ENCODE data around the gene DYNLT1. TPM values are rescaled to one million over a fixed set of nuclear protein-coding genes. Genes with fewer than 3 reads are reported as not detected.
"Not testable (repeated sequence)": the region's sequence is repeated elsewhere in the genome, so short reads cannot be mapped to it uniquely, and the experiment has no call there.

Gene DYNLT1
- total and polyA plus RNA-seq, 2 of the 13 experiments (the other 11 are each of a cell fraction or from before 2014, with no cell fraction given): 108 to 171 TPM

DNA sequence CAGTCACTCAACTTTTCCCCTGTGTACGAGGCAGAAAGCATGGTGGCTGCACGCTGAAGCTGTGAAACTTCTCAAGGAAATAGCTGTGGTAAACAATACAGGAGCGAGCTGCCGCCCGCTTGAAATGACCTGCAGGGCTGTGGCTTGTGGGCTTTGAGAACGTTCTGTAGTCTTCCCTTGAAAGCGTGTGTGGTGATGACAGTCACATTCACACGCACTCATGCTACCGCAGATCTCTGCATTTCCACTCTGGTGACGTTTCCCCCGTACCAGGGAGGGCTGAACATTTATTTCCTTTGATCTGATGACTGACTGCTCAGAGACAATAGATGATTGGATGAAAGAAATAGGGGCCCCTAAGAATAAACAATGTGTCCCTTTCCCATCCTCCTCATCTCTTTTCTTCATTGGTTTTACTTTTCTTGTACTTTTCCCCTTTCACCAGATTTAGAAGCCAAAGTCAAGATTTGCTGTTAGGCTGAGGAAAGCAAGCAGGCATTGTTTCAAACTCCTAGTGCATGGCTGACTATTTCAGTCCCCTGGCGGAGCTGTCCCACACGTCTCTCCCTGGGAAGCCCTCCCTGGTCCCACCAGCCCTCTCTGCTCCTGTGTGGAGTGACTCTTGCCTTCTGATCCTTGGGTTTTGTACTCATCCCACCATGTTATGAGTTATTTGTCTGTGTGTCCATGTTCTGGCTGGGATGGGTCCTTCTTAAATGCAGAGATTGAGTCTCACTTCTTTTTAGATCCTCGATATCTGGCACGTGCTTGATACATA is 9.2 kb upstream of the DYNLT1 start:
- FAIRE-seq: no peak
- 0 out of 3 replicates have a peak, but pooled peaks have one; percentile 9 for ATAC-seq
- H3K4me3 ChIP-seq (replicated peaks in 1 of 3; ENCODE audit: insufficient read depth in 1 of 3, low read depth in 2 of 3, low read length in 3 of 3): no peak overlapping the region
- CTCF ChIA-PET (ENCODE audit: low intra/inter-chr PET ratio, low total read pairs): no interaction called here
- intact Hi-C loops (cut with micrococcal nuclease; ENCODE audit: unreplicated experiment) (no loop called here), in situ Hi-C loops (cut with HindIII; ENCODE audit: extremely low pct_ligation_motif_present, low pct_unique_long_range_greater_than_20kb) (no loop called here)
- DNase-seq (ENCODE audit: low spot score): no peak
- no peak overlapping the region for H3K27ac ChIP-seq (ENCODE audit: extremely low read length, insufficient read depth, low read length)
- WGBS (ENCODE audit: low lambda C conversion rate): 61% methylated on average over 15 of the region's 15 CpGs
- H3K9ac ChIP-seq (ENCODE audit: insufficient read depth, low read depth, low read length): no peak overlapping the region
- H3K36me3 ChIP-seq (replicated peaks in 1 of 2; ENCODE audit: control insufficient read depth in 1 of 2, insufficient read depth in 2 of 2, low read length in 2 of 2): no peaks in the 10 kb centered on the region
- no peaks in the 10 kb centered on the region for H3K9me3 ChIP-seq (ENCODE audit: low read length)
- no peaks in the 10 kb centered on the region for H3K79me2 ChIP-seq (ENCODE audit: insufficient read depth, low read length)
- H3K4me2 ChIP-seq (ENCODE audit: low read depth, low read length): no peak overlapping the region
- H2AFZ ChIP-seq (ENCODE audit: low read length): no peak overlapping the region
- no TSS peak for BruUV-seq (replicated peaks)
- H3K27me3 ChIP-seq (ENCODE audit: control insufficient read depth in 1 of 2, insufficient read depth in 2 of 2, low read length in 2 of 2): peaks cover 2 to 35% of the 10 kb centered on the region in 2 experiments; a peak in 3 of 5 replicates
- POLR2A ChIA-PET: interaction anchor here (1.0 to 2.9 kb wide), 2 partner anchors 9 kb away, joined by 3 to 10 read pairs; partner anchors contain the start of gene DYNLT1
- peaks cover 40% of the 10 kb centered on the region for H3K4me1 ChIP-seq (ENCODE audit: insufficient read depth, low read length)
- no peak for TF ChIP-seq REXO4 (CRISPR knock-in tag; IDR thresholded peaks at IDR 0.05; ENCODE audit: borderline replicate concordance)
- no peaks in the 10 kb centered on the region for H4K20me1 ChIP-seq (ENCODE audit: insufficient read depth, low read length)

- CTCF ChIA-PET (ENCODE audit: low intra/inter-chr PET ratio, low total read pairs); H4K20me1 ChIP-seq (ENCODE audit: insufficient read depth, low read length); intact Hi-C loops (cut with micrococcal nuclease; ENCODE audit: unreplicated experiment); BruUV-seq (replicated peaks); H3K9me3 ChIP-seq (ENCODE audit: low read length); H3K36me3 ChIP-seq (replicated peaks in 1 of 2; ENCODE audit: control insufficient read depth in 1 of 2, insufficient read depth in 2 of 2, low read length in 2 of 2); H3K9ac ChIP-seq (ENCODE audit: insufficient read depth, low read depth, low read length); H3K79me2 ChIP-seq (ENCODE audit: insufficient read depth, low read length); FAIRE-seq; H3K4me2 ChIP-seq (ENCODE audit: low read depth, low read length); H2AFZ ChIP-seq (ENCODE audit: low read length); in situ Hi-C loops (cut with HindIII; ENCODE audit: extremely low pct_ligation_motif_present, low pct_unique_long_range_greater_than_20kb); DNase-seq (ENCODE audit: low spot score); ATAC-seq; H3K27ac ChIP-seq (ENCODE audit: extremely low read length, insufficient read depth, low read length); H3K4me3 ChIP-seq (replicated peaks in 1 of 3; ENCODE audit: insufficient read depth in 1 of 3, low read depth in 2 of 3, low read length in 3 of 3): not testable (repeated sequence)
- Histone ChIP-seq H3K4me1 (ENCODE audit: insufficient read depth, low read length) (peaks cover 36% of the 10 kb centered on the region), H3K27me3 (ENCODE audit: control insufficient read depth in 1 of 2, insufficient read depth in 2 of 2, low read length in 2 of 2) (peaks cover 2 to 37% of the 10 kb centered on the region in 2 experiments; a peak in 3 of 5 replicates)
- WGBS (ENCODE audit: low lambda C conversion rate): 71% methylated on average over 17 of the region's 17 CpGs
- POLR2A ChIA-PET: interaction anchor here (1.0 kb wide), 1 partner anchor 7 kb away, joined by 3 read pairs; the partner anchor contains the start of gene DYNLT1
Measured at GRCh38 chr6:158651981-158652737, 7.6 kb upstream of the DYNLT1 start.
